Testis (tissue), 3 donors: ENCODE data around the gene AMIGO2. TPM values are rescaled to one million over a fixed set of nuclear protein-coding genes. Genes with fewer than 3 reads are reported as not detected.

Experiments
- DNase-seq: peaks from one replicate; pipeline ENCODE4 v3.0.0-alpha.2; 2019
- H3K27ac ChIP-seq, 2 donors: fragments of 200-600 bp; sonication (generic); one replicate each; pipeline ENCODE4 v1.5.1; 2019
- H3K27me3 ChIP-seq: fragments of 200-600 bp; sonication (generic); one replicate; pipeline ENCODE4 v1.5.1; 2019
- H3K36me3 ChIP-seq: fragments of 200-600 bp; sonication (generic); one replicate; pipeline ENCODE4 v1.5.1; 2017; ENCODE audit warnings: low read depth; ENCODE audit errors: missing control alignments
- H3K4me1 ChIP-seq: fragments of 200-600 bp; sonication (generic); one replicate; pipeline ENCODE4 v1.5.1; 2019
- H3K4me3 ChIP-seq, 2 donors: fragments of 200-600 bp; sonication (generic); one replicate each; pipeline ENCODE4 v1.5.1; 2017 to 2019
- H3K9me3 ChIP-seq: fragments of 200-600 bp; sonication (generic); one replicate; pipeline ENCODE4 v1.5.1; 2017
- POLR2A ChIP-seq: fragments of 450-650 bp; IDR thresholded peaks from one replicate; pipeline ENCODE4 v1.6.1; 2017; ENCODE audit warnings: antibody characterized with exemption, mild to moderate bottlenecking, moderate library complexity
- WGBS, 2 donors: methylation state at CpG; one replicate each; pipeline ENCODE4 v1.1.5; 2018; 5-methylcytosine and 5-hydroxymethylcytosine counted together
- intact Hi-C: fragments of 100-400 bp; cut with DNase I; formaldehyde crosslinking; loops from one replicate; pipeline ENCODE4 v1.15.1; 2023; ENCODE audit warnings: low total_unique reads
- polyA plus RNA-seq: library from polyadenylated mRNA; stranded (reverse); fragments of 350-450 nt; fragmentation: Illumina TruSeq; extraction: RNeasy Lipid Tissue Mini Kit (QIAGEN cat#74804); gene quantifications from one replicate; pipeline ENCODE4 v1.2.3, GENCODE V29; 2014; ENCODE audit warnings: low read depth, low replicate concordance; ENCODE audit not compliant: insufficient read depth
- total RNA-seq, 2 donors: library from RNA; depleted of rRNA; stranded (reverse); fragments of >200 nt; gene quantifications; one replicate each; pipeline ENCODE4 v1.2.3, GENCODE V29; 2016
- TF ChIP-seq, protein P1 (sequence below), 3 experiments: fragments of 450-650 bp in 2 of 3; fragments of 200-600 bp in 1 of 3; sonication (generic) in 1 of 3; IDR thresholded peaks; one replicate each; pipeline ENCODE4 v1.5.1; 2016 to 2019; ENCODE audit warnings: antibody characterized with exemption in 3 of 3, mild to moderate bottlenecking in 2 of 3, moderate library complexity in 1 of 3

The AMIGO2 gene
- total and polyA plus RNA-seq, 3 donors from 2014 or later, result 28.8 to 53.2 (median 35.4) TPM

DNA sequence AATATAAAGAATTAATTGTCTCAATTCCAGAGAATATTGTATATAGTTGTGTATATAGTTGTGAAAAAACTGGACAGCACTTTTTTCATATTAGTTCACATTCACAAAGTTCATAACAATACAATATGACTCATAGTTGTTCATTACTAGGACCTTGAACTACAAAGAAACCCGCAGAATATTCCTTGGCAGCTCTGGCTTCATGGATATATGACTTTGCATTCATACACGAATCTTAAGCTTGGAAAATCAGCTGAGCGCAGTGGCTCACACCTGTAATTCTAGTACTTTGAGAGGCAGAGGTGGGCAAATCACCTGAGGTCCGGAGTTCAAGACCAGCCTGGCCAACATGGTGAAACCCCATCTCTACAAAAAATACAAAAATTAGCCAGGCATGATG, 38.4 kb downstream of the AMIGO2 start:
- 89 to 90% methylated on average over 4 of the region's 4 CpGs for WGBS, 2 donors
- no peaks in the 10 kb centered on the region for H3K27me3 ChIP-seq
- H3K9me3 ChIP-seq, result no peaks in the 10 kb centered on the region
- H3K27ac ChIP-seq, result no peak overlapping the region
- TF ChIP-seq, protein P1, sequence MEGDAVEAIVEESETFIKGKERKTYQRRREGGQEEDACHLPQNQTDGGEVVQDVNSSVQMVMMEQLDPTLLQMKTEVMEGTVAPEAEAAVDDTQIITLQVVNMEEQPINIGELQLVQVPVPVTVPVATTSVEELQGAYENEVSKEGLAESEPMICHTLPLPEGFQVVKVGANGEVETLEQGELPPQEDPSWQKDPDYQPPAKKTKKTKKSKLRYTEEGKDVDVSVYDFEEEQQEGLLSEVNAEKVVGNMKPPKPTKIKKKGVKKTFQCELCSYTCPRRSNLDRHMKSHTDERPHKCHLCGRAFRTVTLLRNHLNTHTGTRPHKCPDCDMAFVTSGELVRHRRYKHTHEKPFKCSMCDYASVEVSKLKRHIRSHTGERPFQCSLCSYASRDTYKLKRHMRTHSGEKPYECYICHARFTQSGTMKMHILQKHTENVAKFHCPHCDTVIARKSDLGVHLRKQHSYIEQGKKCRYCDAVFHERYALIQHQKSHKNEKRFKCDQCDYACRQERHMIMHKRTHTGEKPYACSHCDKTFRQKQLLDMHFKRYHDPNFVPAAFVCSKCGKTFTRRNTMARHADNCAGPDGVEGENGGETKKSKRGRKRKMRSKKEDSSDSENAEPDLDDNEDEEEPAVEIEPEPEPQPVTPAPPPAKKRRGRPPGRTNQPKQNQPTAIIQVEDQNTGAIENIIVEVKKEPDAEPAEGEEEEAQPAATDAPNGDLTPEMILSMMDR (IDR thresholded peaks at IDR 0.05), result no peak
- TF ChIP-seq POLR2A, result no peak
- H3K36me3 ChIP-seq, result no peaks in the 10 kb centered on the region
- DNase-seq, result no peak
- no peaks in the 10 kb centered on the region for H3K4me1 ChIP-seq
- no peak overlapping the region for H3K4me3 ChIP-seq
- intact Hi-C loops, result no loop called here

GRCh38 chr12:47039756-47040155, 40.0 kb downstream of the AMIGO2 start:
- H3K36me3 ChIP-seq, result no peaks in the 10 kb centered on the region
- no peaks in the 10 kb centered on the region for H3K27me3 ChIP-seq
- no peaks in the 10 kb centered on the region for H3K4me1 ChIP-seq
- DNase-seq, result no peak
- intact Hi-C loops, result no loop called here
- H3K9me3 ChIP-seq, result no peaks in the 10 kb centered on the region
- H3K4me3 ChIP-seq, result no peak overlapping the region
- H3K27ac ChIP-seq, result no peak overlapping the region
- no peak for TF ChIP-seq POLR2A
- TF ChIP-seq, protein P1 (IDR thresholded peaks at IDR 0.05), result no peak
- WGBS, 2 donors, result 83 to 87% methylated on average over 1 of the region's 1 CpG

DNA sequence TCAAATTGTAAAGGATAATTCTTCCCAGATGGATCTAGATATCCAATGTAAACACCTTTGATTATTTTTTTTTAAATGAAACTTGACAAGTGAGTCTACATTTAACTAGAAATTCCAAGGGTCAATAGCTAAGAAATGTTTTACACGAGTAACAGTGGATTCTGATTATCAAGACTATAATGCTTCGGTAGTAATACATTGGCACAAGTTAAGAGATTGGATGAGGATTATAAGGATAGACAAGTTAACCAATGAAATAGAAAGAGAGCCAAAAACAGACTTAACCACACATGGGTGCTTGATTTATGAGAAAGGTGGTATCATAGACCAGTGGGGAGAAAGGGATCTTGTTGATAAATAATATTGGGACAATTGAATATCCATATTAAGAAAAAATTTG, 40.7 kb downstream of the AMIGO2 start:
- H3K27ac ChIP-seq, result no peak overlapping the region
- TF ChIP-seq, protein P1 (IDR thresholded peaks at IDR 0.05), result no peak
- TF ChIP-seq POLR2A, result no peak
- intact Hi-C loops, result no loop called here
- H3K36me3 ChIP-seq, result no peaks in the 10 kb centered on the region
- 89 to 91% methylated on average over 2 of the region's 2 CpGs for WGBS, 2 donors
- H3K27me3 ChIP-seq, result no peaks in the 10 kb centered on the region
- H3K4me3 ChIP-seq, result no peak overlapping the region
- H3K9me3 ChIP-seq, result no peaks in the 10 kb centered on the region
- H3K4me1 ChIP-seq, result no peaks in the 10 kb centered on the region
- no peak for DNase-seq

GRCh38 chr12:47038270-47038748, 41.5 kb downstream of the AMIGO2 start:
- H3K4me3 ChIP-seq, result no peak overlapping the region
- H3K9me3 ChIP-seq, result no peaks in the 10 kb centered on the region
- no peak overlapping the region for H3K27ac ChIP-seq
- H3K4me1 ChIP-seq, result no peaks in the 10 kb centered on the region
- WGBS, 2 donors, result 83 to 87% methylated on average over 1 of the region's 1 CpG
- no peaks in the 10 kb centered on the region for H3K27me3 ChIP-seq
- TF ChIP-seq, protein P1 (IDR thresholded peaks at IDR 0.05), result no peak
- no peak for TF ChIP-seq POLR2A
- no peak for DNase-seq
- H3K36me3 ChIP-seq, result no peaks in the 10 kb centered on the region
- intact Hi-C loops, result no loop called here

DNA sequence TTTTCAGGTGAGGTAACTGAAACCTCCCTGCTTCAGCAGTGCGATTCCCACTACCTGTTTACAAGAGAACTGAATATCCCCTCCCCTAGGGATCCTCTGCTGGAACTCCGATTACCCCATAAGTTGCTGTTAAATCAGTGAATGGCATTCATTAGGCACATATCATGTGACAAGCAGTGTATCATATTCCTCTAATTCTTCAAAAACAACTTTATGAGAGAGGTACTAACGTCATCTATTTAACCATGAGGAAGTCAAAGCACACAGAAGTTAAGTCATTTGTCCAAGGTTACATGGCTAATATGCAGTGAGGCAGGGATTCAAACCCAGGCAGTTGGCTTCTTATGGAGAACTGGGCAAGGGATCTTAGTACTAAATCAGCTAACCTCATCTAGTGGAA, 44.3 kb downstream of the AMIGO2 start:
- TF ChIP-seq POLR2A, result no peak
- TF ChIP-seq, protein P1 (IDR thresholded peaks at IDR 0.05), result no peak
- H3K27ac ChIP-seq, result no peak overlapping the region
- no peaks in the 10 kb centered on the region for H3K4me1 ChIP-seq
- H3K36me3 ChIP-seq, result no peaks in the 10 kb centered on the region
- H3K27me3 ChIP-seq, result no peaks in the 10 kb centered on the region
- H3K9me3 ChIP-seq, result no peaks in the 10 kb centered on the region
- intact Hi-C loops, result no loop called here
- no peak for DNase-seq
- WGBS, 2 donors, result 78 to 89% methylated on average over 3 of the region's 3 CpGs
- no peak overlapping the region for H3K4me3 ChIP-seq
